Activated CD8-positive, alpha-beta memory T cell treated with anti-CD3 and anti-CD28 coated beads for 36 hours (primary cell): Measurements from ENCODE around the gene CAT. TPM values are rescaled to one million over a fixed set of nuclear protein-coding genes. Genes with fewer than 3 reads are reported as not detected.

Source experiments
- CTCF ChIA-PET: fragments of 350-600 bp; sonication (Branson Sonifier 250); formaldehyde crosslinking; loops from one replicate; lab custom pipeline; 2021; ENCODE audit warnings: antibody characterized with exemption; lab: Charles Lee
- POLR2A ChIA-PET: fragments of 350-600 bp; sonication (Branson Sonifier 250); formaldehyde crosslinking; loops from one replicate; lab custom pipeline; 2021; ENCODE audit warnings: antibody characterized with exemption; lab: Charles Lee
- total RNA-seq, 2 experiments: library from RNA; stranded (reverse); gene quantifications; one replicate each; pipeline ENCODE4 v1.2.3, GENCODE V29; 2021

CAT gene
- total RNA-seq = 10 to 100 TPM; 21.7 to 23.5 TPM

- POLR2A ChIA-PET = no interaction called here
These were observed at the start of gene CAT for GRCh38 chr11:34438529-34439507. Gene CAT (plus strand): TSS chr11:34438934. CDS start chr11:34439014, 80 bp downstream.

GRCh38 chr11:34394771-34395300 lies 43.9 kb upstream of the CAT start:
- ChIA-PET CTCF (no interaction called here), POLR2A (no interaction called here)

More at GRCh38 chr11:34438529-34439507, at the start of gene CAT:
- CTCF ChIA-PET = no interaction called here

- ChIA-PET POLR2A (interaction anchor here (0.6 kb wide), 1 partner anchor 47 kb away, joined by 3 read pairs; no protein-coding TSS in a partner anchor), CTCF (no interaction called here)
These were observed 42.7 kb upstream of the CAT start for GRCh38 chr11:34395916-34396550.

GRCh38 chr11:34397120-34397519 lies 41.6 kb upstream of the CAT start:
- ChIA-PET CTCF (no interaction called here), POLR2A (no interaction called here)

DNA sequence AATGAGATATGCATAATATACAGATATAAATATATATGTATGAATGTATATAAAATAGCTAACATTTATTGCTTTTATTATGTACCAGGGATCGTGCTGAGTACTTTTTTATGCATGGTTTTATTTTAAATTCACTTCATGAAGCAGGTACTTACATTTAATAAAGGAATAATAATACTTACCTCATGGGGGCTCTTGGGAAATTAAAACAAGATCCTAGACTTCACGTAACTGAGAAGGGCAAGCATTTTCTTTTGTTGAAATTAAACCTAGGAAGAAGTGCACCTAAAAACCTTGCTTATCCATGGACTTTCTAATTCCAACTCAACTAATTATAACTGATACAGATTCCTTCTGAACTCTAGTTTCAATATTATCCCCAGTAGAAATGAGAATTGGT lies 40.9 kb upstream of the CAT start:
- CTCF ChIA-PET = no interaction called here
- POLR2A ChIA-PET = no interaction called here

DNA sequence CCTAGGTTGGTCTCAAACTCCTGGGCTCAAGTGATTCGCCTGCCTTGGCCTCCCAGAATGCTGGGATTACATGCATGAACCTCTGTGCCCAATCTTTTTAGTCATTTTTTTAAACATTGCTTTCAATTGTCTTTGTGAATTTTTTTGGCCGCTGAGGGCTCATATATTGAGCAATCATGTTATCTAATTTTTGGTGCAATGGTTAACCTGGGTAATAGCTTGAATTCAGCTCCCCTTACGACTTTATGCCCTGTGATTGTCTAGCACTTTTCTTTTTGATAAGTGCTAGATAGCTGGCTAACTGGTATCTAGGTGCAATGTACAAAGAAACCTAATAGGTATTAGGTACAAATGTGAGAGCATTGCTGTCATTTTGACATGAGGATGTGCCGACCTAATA lies 35.3 kb upstream of the CAT start:
- CTCF ChIA-PET = interaction anchor here (0.6 to 1.5 kb wide), 2 partner anchors 20 to 46 kb away, joined by 3 read pairs; partner anchors contain the start of gene ABTB2
- POLR2A ChIA-PET = no interaction called here

GRCh38 chr11:34404280-34404679 lies 34.5 kb upstream of the CAT start:
- ChIA-PET CTCF (no interaction called here), POLR2A (no interaction called here)

DNA sequence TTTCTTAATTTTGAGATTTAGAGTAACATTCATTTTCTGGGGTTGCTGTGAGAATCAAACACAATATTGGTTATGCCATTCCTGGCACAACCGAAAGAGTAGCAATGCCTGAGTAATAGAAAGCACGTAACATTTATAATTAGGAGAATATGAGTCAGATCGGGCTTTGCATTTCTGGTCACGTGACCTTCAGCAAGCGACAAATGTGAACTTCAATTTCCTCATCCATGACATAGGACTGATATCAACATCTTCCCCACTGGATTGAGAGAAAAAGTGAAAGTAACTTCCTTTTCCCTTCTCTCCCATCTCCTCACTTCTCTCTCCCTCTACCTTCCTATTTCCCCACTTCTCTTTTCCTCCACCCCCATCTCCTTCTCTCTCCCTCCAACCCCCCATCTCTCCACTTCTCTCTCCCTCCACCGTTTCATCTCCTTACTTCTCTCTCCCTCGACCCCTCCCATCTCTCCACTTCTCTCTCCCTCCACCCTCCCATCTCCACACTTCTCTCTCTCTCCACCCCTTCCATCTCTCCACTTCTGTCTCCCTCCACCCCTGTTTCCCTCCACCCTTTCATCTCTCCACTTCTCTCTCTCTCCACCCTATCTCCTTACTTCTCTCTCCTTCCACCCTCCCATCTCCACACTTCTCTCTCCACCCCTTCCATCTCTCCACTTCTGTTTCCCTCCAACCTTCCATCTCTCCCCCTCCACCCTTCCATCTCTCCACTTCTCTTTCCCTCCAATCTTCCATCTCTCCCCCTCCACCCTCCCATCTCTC lies 33.5 kb upstream of the CAT start:
- ChIA-PET CTCF (no interaction called here), POLR2A (no interaction called here)

GRCh38 chr11:34406413-34406812 lies 32.3 kb upstream of the CAT start:
- ChIA-PET CTCF (interaction anchor here (0.8 kb wide), 1 partner anchor 24 kb away, joined by 3 read pairs; no protein-coding TSS in a partner anchor), POLR2A (no interaction called here)

GRCh38 chr11:34407121-34407813 lies 31.5 kb upstream of the CAT start:
- CTCF ChIA-PET = interaction anchor here (0.8 to 1.0 kb wide), 2 partner anchors 25 to 120 kb away, joined by 3 to 4 read pairs; no protein-coding TSS in a partner anchor
- POLR2A ChIA-PET = no interaction called here

DNA sequence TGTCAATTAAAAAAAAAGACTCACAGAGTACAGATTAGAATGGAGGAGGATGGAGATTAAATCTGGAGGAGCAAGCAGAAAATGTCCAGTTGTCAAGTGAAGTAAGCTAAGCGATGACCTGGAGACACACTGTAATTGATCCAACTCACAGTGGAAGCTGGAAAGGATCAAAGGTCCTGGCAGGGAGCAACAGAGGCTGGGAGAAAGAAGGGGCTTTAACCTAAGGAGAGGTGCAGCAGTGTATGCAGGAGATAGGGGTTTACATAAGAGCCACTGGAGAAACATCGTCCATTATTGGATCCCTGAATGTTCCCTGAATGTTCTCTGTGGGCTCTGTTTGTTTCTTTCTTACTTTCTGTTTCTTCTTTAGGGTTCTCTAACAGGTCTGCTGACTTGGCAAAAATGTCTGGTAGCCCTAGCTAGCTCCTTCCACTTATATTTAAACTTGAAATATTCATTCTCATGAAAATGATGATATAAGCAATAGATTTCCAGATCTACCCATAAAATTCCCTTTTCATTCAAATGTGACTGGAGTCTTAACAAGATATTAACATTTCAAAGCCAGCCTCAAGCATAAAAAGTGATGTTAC lies 30.1 kb upstream of the CAT start:
- POLR2A ChIA-PET = no interaction called here
- CTCF ChIA-PET = interaction anchor here (0.7 kb wide), 1 partner anchor 8 kb away, joined by 3 read pairs; no protein-coding TSS in a partner anchor

DNA sequence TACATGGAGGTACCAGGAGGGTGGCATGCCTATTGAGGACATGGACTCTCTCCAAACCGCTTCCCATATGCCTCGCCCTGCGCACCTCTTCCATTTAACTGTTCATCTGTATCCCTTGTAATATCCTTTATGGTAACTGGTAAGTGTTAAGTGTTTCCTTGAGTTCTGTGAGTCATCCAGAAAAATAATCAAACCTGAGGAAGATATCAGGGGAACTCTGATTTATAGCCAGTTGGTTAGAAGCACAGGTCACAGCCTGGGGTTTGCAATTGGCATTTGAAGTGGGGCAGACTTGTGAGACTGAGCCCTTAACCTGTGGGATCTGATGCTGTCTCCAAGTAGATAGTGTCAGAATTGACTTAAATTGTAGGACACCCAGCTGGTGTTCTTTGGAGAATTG lies 27.6 kb upstream of the CAT start:
- CTCF ChIA-PET = no interaction called here
- POLR2A ChIA-PET = no interaction called here

- CTCF ChIA-PET = no interaction called here
- POLR2A ChIA-PET = no interaction called here
These were observed 26.9 kb upstream of the CAT start for GRCh38 chr11:34411791-34412190.

DNA sequence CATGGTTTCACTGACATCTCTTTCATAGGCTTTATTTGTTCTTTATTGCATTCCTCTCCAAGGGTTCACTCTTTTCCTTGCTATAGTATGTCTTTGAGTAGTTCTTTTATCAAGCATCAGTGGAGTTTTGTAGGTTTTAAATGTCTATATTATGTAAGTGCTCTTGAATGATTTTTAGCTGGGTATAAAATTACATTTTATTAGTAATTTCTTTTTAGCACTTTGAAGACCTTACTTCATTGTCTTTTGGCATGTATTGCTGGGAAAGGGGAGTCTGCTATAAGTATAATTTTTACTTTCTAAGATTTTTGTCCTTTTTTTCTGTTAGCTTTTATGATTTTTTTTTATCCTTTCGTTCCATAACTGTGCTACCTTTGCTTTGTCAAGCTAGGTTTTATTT lies 25.5 kb upstream of the CAT start:
- ChIA-PET CTCF (interaction anchor here (0.9 kb wide), 1 partner anchor 50 kb away, joined by 3 read pairs; no protein-coding TSS in a partner anchor), POLR2A (no interaction called here)

GRCh38 chr11:34415538-34415937 lies 23.2 kb upstream of the CAT start:
- CTCF ChIA-PET = no interaction called here
- POLR2A ChIA-PET = no interaction called here

GRCh38 chr11:34416088-34416487 lies 22.6 kb upstream of the CAT start:
- CTCF ChIA-PET = interaction anchor here (0.5 to 0.6 kb wide), 2 partner anchors 55 to 1202 kb away, joined by 3 read pairs; no protein-coding TSS in a partner anchor
- POLR2A ChIA-PET = no interaction called here

DNA sequence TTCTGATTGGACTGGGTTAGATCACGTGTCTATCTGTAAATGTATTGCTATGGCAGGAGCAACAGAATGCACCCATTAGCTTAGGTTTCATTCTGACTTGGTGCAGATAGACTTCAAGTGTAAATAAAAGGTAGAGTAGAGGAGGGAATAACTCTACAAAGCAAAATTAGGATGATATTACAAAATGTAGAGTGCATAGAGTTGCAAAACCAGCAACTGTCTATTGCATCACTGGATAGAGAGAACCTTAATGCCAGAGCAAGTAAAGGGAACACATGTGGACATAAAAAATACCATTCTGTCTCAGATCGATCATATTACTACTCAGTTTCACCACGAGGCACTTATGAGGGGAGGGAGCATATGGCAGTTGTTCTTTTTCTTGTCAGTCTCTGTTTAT lies 22.0 kb upstream of the CAT start:
- ChIA-PET POLR2A (no interaction called here), CTCF (interaction anchor here (0.6 kb wide), 1 partner anchor 8 kb away, joined by 3 read pairs; no protein-coding TSS in a partner anchor)

DNA sequence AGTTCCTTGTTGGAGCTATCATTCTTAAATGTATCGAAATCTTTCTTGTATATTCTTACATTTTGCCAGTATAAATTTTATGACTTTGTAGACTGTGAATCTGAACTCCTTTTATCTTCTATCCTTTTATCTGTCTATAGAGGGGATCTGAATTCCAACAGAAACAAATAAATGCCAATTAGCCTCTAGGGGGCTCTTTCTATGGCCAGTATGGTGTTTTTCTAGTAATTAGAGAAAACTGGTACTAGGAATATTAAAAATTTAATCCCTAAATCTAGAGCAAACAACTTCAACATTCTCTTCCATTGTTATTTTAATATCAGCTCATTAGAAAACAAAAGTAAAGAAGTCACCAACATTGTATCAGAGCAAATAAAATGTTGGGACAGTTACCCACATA lies 21.5 kb upstream of the CAT start:
- CTCF ChIA-PET = interaction anchor here (0.6 kb wide), 1 partner anchor 9 kb away, joined by 3 read pairs; no protein-coding TSS in a partner anchor
- POLR2A ChIA-PET = no interaction called here
